ENCODE data around the gene KATNAL2. TPM values are rescaled to one million over a fixed set of nuclear protein-coding genes. Genes with fewer than 3 reads are reported as not detected.

KATNAL2 gene
- polyA plus RNA-seq, 1 donor = 2.3 TPM

DNA sequence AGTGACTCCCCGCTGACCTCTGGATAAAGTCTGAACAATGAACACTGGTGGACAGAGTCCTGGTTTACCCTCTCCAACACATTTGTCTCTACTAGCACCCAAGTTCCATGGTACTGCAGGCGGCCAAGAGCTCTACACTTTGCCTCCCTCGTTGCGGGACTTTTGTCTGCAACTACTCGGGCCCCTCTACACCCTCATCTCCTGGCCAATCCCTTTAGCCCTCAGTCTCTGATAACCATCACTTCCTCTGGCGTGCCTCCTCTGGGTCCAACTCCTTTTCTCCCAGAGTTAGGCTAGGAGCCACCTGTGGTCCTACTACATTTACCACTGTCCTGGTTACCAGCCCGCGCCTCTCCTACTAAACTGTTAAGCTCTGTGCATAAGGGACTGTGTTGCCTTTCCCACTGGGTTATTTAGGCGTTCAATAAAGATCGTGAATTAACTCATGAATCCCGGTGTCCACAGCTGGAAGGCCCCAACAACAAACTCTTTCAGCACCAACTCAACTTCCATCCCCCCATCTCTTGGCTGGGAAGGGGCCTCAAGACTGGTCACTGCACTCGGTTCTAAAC lies 232.1 kb downstream of the KATNAL2 start:
- DNase-seq = peak in 1 of 2 donors; percentile 53

DNA sequence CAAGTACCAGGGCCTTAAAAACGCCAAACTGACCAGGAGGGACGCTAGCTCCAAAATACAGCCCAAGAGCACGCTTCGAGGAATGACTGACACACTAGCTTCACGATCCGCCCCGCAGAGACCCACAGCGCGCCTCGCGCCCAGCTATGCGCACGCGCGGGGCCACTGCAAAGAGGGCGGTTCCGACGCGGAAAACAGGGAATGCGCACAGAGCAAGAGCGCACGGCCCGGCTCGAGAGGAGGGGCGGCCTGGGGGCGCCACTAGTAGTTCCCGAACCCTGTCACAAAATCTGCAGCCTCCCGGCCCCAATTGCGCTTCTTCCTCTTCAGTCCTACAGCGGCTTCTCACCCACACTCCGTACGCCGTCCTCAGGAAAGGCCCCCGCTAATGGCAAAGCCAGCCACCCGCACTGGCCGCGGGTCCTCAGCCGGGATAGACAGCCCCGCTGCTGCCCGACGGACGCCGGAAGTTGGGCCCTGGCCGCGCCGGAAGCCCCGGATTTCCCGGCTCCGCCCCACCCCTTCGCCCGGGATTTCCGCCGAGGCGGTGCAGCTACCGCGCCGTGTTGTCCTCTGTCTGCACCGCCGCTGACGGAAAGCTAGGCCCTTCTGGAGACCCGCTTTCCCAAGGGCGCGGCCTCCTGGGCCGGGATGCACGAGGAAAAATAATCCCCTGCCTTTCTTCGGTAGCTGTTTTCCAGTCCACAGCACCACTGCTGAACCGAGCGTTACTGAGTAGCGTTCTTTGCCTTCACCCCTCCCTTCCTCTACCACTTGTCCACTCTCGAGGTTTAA lies 232.8 kb downstream of the KATNAL2 start, which contains the start of gene HDHD2:
TSS of gene HDHD2 (minus strand) at position 472 of the 795 bp plus-strand sequence. CDS start 14,061 bp downstream, outside the sequence.
- no CpG with 5 or more reads among the region's 70 CpGs for WGBS (ENCODE audit: insufficient coverage, low lambda C conversion rate)
- no peaks in the 10 kb centered on the region for H3K9me3 ChIP-seq (ENCODE audit: control insufficient read depth, low read depth, low read length)
- no peaks in the 10 kb centered on the region for H3K4me1 ChIP-seq (ENCODE audit: control insufficient read depth, insufficient read depth, low read length)
- H3K4me3 ChIP-seq (ENCODE audit: low read length) = peak within 1 kb of the TSS; percentile 61
- no peaks in the 10 kb centered on the region for H3K27me3 ChIP-seq (ENCODE audit: control insufficient read depth, insufficient read depth, low read length)
- H3K36me3 ChIP-seq (ENCODE audit: control insufficient read depth, insufficient read depth, low read length) = peaks cover 16% of the 10 kb centered on the region
- peak; percentile 63 to 86 for DNase-seq
- peak within 1 kb of the TSS; percentile 77 for H3K27ac ChIP-seq (ENCODE audit: low read length)

More for the DNA sequence above, 232.1 kb downstream of the KATNAL2 start:
- Histone ChIP-seq H3K9me3 (ENCODE audit: control insufficient read depth, low read depth, low read length) (no peaks in the 10 kb centered on the region), H3K27ac (ENCODE audit: low read length) (peak overlapping the region; percentile 77), H3K36me3 (ENCODE audit: control insufficient read depth, insufficient read depth, low read length) (peaks cover 12% of the 10 kb centered on the region), H3K4me3 (ENCODE audit: low read length) (peak overlapping the region; percentile 61), H3K27me3 (ENCODE audit: control insufficient read depth, insufficient read depth, low read length) (no peaks in the 10 kb centered on the region), H3K4me1 (ENCODE audit: control insufficient read depth, insufficient read depth, low read length) (no peaks in the 10 kb centered on the region)
- no CpG with 5 or more reads among the region's 12 CpGs for WGBS (ENCODE audit: insufficient coverage, low lambda C conversion rate)

GRCh38 chr18:47150824-47151366 lies 233.5 kb downstream of the KATNAL2 start:
- DNase-seq = no peak
- 0% methylated on average over 3 of the region's 13 CpGs for WGBS (ENCODE audit: insufficient coverage, low lambda C conversion rate)

GRCh38 chr18:47151439-47151838 lies 234.0 kb downstream of the KATNAL2 start:
- H3K4me1 ChIP-seq (ENCODE audit: control insufficient read depth, insufficient read depth, low read length) = no peaks in the 10 kb centered on the region
- no peak overlapping the region for H3K27ac ChIP-seq (ENCODE audit: low read length)
- H3K27me3 ChIP-seq (ENCODE audit: control insufficient read depth, insufficient read depth, low read length) = no peaks in the 10 kb centered on the region
- no peak for DNase-seq
- H3K4me3 ChIP-seq (ENCODE audit: low read length) = no peak overlapping the region
- peaks cover 19% of the 10 kb centered on the region for H3K36me3 ChIP-seq (ENCODE audit: control insufficient read depth, insufficient read depth, low read length)
- no peaks in the 10 kb centered on the region for H3K9me3 ChIP-seq (ENCODE audit: control insufficient read depth, low read depth, low read length)

More at GRCh38 chr18:47150824-47151366, 233.5 kb downstream of the KATNAL2 start:
- H3K9me3 ChIP-seq (ENCODE audit: control insufficient read depth, low read depth, low read length) = no peaks in the 10 kb centered on the region
- H3K4me1 ChIP-seq (ENCODE audit: control insufficient read depth, insufficient read depth, low read length) = no peaks in the 10 kb centered on the region
- H3K27ac ChIP-seq (ENCODE audit: low read length) = peak overlapping the region; percentile 77
- H3K4me3 ChIP-seq (ENCODE audit: low read length) = peak overlapping the region; percentile 61
- H3K36me3 ChIP-seq (ENCODE audit: control insufficient read depth, insufficient read depth, low read length) = peaks cover 17% of the 10 kb centered on the region
- no peaks in the 10 kb centered on the region for H3K27me3 ChIP-seq (ENCODE audit: control insufficient read depth, insufficient read depth, low read length)

Other genes starting within 250 kb of the KATNAL2 start
- 1.3 TPM for gene ST8SIA5, start 160.5 kb upstream of the KATNAL2 start, polyA plus RNA-seq
- 13.1 TPM for gene PIAS2, start 95 bp upstream of the KATNAL2 start, polyA plus RNA-seq
- 0.01 TPM for gene ELOA2, start 118.0 kb downstream of the KATNAL2 start, polyA plus RNA-seq
- 37.5 TPM for gene HDHD2, start 232.9 kb downstream of the KATNAL2 start, polyA plus RNA-seq